Stimulated activated CD8-positive, alpha-beta memory T cell treated with anti-CD3 and anti-CD28 coated beads, Interleukin-7, amount 100 ng/mL, for 4 hours (primary cell): ENCODE results near the gene RAP1GDS1.
"Not testable (repeated sequence)": the region's sequence is repeated elsewhere in the genome, so short reads cannot be mapped to it uniquely, and the experiment has no call there.

Source experiments
- DNase-seq, 2 donors: peaks; one replicate each; pipeline ENCODE4 v3.0.0-alpha.2; 2020; ENCODE audit warnings: low read depth in 2 of 2

Gene RAP1GDS1

DNA sequence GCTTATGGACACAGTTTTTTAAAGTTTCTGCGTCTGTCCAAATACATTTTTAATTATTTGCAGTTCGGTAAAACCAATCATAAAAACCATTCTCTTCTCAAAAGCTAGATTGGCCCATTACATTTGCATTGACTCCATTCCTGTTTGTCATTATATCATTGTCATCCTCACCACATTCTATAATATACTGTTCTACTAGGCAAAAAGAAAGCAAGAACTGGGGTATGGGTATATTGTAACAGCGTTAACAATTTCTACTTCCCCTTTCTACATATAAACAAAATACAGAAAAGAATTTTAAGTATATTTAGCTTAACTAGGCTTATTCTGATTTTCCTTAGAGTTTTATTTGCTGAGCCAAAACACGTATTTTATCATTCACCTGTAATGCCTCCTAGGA lies 91.8 kb downstream of the RAP1GDS1 start:
- no peak for DNase-seq

DNA sequence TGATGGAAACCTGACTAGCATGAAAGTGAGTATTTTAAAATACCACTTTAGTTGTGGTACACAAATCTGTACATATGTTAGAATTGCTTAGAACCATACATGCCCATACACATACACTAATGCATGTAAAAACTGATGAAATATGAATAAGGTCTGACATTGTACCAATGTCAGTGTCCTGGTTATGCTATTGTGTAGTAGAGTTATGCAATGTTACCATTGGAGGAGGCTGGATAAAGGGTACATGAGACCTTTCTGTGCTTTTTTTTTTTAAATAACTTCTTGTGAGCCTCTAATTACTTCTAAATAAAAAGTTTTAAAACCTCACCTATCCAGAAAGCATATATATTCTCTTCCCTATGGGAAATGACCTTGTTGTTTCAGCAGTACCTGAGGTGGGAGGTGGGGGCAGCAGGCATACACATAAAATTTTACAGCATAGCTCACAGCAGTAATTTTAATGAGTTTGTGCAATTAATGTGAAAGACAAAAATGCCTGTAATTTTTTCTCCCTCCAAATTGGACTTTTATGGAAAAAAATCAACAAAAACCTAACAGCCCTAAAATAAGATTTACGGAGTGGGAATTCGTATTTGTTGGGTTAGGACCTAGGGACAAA lies 97.6 kb downstream of the RAP1GDS1 start:
- no peak for DNase-seq

DNA sequence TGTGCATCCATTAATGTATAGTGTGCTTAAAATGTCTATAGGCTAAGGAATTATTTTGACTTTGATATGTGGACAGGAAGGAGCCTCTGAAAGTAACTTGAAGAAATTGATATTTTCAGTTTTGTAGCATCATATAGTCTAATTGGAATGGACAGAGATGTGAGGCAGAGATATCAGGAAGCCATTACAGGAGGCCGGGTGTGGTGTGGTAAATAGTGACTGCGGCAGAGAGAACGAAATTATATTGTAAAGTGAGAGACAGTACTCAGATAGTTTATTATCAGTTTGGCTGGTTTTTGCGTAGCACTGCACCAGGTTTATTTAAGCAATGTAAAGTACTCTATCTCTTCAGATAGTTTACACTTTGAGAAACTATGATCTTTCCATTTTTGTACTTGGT lies 98.5 kb downstream of the RAP1GDS1 start:
- DNase-seq: no peak

DNA sequence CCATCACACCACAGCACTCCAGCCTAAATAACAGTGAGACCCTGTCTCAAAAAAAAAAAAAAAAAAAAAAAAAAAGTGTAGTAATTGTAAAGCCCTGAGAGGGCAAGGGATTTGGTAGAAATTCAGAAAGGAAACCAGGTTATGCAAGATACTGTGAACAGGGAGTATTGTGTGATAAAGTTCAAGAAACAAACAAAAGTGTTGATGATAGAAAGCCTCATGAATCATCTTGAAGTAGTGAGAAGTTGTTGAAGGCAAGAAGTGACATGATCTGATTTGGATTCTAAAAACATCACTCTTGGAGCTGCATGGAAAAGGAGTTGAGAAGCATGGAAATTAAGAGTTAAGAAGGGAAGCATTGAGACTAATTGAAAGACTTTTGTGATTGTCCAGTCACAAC lies 102.2 kb downstream of the RAP1GDS1 start:
- DNase-seq: no peak

DNA sequence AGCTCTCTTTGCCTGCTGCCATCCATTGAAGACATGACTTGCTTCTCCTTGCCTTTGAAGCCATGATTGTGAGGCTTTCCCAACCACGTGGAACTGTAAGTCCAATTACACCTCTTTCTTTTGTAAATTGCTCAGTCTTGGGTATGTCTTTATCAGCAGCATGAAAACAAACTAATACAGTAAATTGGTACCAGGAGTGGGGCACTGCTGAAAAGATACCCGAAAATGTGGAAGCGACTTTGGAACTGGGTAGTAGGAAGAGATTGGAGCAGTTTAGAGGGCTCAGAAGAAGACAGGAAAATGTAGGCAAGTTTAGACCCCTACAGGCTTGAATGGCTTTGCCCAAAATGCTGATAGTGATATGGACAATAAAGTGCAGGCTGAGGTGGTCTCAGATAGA lies 105.1 kb downstream of the RAP1GDS1 start:
- not testable (repeated sequence) for DNase-seq

DNA sequence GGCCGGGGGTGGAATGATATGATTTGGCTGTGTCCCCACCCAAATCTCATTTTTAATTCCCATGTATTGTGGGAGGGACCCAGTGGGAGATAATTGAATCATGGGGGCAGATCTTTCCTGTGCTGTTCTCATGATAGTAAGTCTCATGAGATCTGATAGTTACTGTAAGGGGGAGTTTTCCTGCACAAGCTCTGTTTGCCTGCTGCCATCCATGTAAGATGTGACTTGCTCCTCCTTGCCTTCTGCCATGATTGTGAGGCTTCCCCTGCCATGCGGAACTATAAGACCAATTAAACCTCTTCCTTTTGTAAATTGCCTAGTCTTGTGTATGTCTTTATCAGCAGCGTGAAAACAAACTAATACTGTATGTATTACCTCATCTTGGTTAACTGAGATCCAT lies 106.8 kb downstream of the RAP1GDS1 start:
- DNase-seq: not testable (repeated sequence)

DNA sequence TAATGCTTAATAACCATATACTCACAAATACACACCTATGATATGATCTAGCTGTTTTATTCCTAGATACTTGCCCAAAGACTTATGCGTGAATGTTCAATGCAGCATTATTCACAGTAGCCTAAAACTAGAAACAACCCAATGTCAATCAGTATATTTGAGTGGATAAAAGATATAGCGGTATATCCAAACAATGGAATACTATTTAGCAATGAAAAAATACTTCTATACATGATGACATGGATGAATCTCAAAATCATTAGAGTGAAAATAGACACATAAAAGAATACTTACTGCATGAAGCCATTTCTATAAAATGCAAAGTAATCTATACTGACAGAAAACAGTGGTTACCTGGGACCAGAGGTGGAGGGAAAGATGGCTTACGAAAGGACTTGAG lies 108.1 kb downstream of the RAP1GDS1 start:
- no peak for DNase-seq

DNA sequence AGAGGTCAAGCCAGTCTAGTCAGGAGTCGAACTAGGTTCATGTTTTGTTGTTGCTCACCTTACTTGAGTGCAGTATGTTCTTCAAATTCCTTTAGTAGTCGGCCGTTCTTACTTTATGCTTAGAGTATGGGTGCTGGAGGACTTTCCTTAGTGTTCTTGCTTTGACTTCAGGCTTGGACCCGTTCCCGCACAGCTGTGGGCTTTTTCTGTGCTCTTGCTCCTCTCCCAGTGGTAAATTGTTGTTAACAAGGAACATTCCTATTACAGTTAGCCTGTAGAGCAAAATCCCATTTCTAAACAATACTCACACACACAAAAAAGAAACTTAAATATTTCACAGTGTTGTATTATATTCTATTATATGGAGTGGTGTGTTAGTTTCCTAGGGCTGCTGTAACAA lies 113.5 kb downstream of the RAP1GDS1 start:
- DNase-seq: no peak

DNA sequence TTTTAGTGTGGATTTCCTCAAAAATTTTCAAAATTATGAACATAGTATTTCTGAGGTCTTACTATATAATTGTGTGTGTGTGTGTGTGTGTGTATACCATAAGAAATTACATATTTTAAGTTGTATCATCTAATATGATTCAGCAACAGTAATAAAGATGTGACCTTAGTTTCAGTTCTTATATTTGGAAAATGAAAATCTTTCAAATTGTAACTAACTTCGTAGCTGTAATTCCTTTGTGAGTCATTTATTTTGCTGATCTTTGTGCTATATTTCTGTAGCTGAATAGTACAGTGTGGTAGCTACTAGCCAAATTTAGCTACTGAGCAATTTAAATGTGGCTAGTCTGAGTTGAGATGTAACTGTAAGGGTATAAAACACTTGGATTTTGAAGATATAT lies 116.4 kb downstream of the RAP1GDS1 start:
- DNase-seq: no peak

DNA sequence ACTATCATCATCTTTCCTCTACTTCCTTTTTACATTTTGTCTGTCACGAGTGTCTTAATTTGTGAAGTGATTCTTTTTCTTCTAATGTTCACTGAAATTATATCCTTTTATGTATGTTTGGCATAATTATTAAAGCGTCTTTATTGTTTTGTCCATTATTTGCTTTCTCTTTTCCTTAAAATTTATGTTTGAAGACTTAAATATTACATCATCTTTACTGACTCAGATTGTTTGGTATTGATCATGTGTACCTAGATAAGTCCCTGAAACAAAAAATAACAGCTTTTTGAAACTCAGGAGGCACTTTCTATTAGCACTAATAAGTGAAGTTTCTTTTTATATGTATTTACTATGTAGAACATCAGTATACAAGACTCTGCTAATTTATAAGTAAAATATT lies 120.1 kb downstream of the RAP1GDS1 start:
- no peak for DNase-seq

DNA sequence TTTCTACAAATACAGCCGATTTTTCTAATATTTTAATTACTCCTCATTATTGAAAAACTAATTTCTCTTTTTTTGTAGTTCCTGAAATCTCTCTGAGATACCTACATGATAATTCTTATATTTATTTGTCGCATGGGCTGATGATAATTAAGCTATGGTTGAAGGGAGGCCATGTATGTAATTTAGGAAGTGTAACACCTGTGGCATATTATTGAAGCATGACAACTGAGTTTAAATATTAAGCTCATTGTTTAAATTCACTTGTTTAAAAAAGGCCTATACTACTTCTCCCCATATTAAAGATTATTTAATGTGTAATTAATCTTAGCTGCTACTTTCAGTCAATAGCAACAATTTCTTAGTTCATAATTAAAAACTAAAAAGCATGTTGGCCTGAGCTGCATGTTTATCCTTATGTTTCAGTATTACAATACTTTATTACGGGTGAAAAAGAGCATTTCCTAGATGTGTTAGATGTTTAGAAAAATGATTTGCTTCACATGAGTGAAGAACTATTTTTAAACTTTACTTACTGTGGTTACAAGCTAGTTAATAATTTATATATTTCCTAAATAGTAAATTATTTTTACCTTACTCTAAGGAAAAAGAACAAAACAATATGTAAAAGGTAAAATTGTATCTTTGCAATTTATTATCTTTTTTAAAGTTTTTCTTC lies 122.4 kb downstream of the RAP1GDS1 start:
- DNase-seq: no peak

DNA sequence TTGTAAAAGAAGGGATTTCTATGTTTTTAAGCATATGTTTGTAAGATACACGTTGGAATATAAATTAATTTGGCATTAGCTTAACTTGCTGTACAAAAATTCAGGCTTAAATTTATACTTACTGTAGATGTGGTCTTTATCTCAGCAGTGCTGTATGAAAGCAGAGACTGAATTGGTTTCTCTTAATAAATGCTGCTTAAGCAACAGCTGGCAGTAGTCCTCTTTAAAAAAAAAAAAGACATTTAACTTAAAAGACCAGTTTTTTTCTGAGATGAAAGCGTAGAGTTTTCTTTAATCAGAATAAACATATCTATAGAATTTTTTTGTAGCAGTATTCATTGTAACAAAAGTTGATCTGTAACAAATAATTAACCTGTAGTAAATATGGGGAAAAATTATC lies 124.6 kb downstream of the RAP1GDS1 start:
- DNase-seq: no peak

DNA sequence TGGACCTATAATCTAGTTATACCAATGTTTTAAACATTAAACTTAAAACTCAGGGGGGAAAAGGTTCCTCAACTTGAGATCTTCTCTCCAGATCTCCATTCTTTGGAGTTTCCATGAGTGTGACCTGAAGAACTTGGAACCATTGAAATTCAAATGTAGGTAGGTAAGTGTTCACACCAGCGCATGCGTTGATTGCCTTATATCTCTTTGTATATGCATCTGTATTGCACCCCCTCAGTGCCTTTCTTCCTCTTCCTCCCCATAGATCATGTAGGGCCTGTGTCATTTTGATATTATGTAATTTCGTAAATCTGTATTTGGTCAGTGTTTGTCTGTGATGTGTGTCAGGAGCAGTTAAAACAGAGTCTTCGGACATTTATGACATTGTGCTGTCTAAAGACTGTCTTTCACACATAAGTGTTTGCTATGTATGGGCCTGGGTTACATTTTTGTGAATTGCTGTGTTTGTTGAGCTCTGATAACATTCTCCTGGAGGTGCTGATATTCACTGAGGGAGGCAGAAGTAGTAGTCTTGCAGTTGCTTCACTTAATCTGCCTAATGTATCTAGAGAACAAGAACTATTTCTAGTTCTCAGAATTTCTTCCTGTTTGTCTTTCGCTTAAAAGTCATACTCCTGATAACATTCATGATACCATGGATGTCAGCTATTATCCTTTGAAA lies 126.3 kb downstream of the RAP1GDS1 start:
- no peak for DNase-seq

DNA sequence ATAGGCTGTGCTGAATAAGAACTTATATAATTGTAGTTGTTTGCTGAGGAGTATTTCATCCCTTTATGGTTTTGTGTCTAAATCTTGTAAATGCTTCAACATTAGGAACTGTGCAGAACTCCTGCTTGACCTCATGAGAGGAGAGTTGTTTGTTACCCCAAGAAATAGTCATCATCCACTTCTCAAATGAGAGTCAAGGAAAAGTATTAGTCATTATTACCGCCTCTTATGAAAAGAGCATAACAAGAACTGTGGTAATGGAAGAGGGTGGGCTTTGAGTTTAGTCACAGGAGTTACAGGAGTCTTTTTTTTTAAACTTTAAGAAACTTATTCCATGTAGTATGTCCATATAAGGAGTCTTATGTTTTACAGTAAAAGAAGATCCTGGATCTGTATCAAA lies 132.9 kb downstream of the RAP1GDS1 start:
- DNase-seq: no peak

DNA sequence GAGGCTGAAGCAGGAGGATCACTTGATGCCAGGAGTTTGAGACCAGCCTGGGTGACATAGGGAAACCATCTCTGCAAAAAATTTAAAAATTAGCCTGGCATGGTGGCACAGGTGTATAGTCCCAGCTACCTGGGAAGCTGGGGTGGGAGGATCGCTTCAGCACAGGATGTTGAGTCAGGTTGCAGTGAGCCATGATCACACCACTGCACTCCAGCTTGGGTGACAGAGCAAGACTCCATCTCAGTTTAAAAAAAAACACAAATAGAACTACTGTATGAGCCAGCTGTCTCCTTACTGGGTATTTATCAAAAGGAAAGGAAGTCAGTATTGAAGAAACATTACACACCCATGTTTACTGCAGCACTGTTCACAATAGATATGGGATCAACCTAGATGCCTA lies 138.7 kb downstream of the RAP1GDS1 start:
- DNase-seq: no peak

DNA sequence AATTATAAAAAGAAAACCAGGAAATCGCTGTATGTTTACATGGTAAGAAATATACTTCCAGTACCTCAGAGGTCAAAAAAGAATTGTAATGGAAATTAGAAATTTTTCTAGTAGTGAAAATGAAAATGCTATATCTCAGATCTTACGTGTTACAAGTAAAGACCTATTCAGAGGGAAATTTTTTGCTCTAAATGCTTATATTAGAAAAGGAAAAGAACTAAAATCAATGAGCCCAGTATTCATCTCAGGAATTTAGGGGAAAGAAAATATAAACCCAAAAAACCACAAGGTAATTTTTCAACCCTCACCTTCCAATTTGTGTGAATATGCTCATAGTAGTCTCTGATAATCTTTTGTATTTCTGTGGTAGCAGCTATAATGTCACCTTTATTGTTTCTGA lies 145.6 kb downstream of the RAP1GDS1 start:
- no peak for DNase-seq

DNA sequence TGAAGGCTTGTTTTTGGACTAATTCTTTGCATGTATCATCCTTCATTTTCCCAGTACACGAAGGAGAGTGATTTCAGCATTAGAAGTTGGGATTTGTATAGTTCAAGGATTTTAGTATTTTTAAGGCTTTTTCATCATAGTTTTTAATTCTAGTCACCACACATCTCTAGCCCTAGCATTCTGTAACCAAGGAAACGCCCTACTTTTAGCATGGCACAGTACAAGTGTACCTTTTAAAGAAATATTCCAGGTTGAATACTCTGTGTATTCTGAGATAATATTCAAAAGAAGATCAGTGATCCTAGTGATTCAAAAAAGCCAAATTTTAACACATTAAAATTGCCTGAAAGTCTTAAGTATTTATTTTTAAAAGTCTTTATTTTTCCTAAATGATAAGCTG lies 150.5 kb downstream of the RAP1GDS1 start:
- no peak for DNase-seq

DNA sequence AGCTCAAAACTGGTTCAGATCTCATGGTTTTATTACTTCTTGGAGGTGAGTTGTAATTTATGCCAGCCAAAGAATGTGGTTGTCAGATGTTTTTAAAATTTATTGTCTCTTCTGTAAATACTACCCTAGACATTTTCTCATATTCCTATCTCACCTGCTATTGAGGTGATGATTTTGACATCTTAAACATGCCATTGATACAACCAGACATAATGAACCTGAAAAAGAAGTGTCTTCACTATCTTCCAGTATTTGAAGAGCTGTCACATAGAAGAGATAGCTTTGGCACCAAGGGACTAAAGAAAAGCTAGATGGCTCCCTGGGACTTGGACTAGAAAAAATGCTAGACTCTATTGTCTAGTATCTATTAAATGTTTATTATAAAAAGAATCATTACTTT lies 155.7 kb downstream of the RAP1GDS1 start:
- no peak for DNase-seq

DNA sequence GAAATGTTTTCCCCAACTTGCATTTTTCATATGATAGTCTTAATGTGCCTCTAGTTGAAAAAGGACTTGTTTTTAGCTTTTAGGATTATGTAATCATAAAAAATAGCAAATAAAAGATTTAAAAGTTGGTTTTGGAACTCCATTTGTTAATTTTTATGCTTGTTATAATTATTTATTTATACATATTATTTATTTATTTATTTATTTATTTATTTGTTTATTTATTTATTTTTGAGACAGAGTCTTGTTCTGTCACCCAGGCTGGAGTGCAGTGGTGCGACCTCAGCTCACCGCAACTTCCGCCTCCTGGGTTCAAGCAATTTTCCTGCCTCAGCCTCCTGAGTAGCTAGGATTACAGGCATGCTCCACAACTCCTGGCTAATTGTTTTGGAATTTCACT lies 159.0 kb downstream of the RAP1GDS1 start:
- DNase-seq: not testable (repeated sequence)

DNA sequence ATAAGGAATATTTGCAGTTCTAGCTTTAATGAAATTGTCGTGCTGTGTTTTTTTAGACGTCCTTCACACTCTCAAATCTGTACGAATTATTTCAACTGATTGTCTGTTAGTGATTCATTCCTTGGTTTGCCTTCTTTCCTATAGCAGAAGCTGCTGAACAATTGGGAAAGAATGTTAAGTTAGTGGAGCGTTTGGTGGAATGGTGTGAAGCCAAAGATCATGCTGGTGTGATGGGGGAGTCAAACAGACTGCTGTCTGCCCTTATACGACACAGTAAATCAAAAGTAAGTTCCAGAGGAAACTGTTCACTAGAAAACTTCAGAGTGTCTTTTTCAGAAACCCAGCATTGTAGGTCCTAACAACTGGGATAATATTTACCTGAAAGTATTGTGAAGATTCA lies 159.9 kb downstream of the RAP1GDS1 start:
- DNase-seq: no peak

DNA sequence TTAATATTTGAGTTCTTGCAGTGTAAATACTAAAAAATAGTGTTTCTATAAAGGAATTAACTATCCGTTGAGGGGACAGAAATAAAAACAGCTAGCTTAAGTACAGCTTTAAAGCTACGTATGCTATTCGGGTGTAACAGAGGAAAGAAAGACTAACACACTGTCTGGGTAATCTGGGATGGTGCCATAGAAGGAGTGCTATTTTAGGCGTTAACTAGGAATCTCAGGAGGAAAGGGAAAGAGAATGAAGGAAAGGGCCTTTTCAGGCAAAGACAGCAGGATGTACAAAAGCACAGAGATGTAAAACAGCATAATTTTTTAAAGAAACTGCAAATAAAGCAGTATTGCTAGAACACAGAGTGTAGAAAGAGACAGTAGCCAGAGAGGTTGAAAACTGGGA lies 161.8 kb downstream of the RAP1GDS1 start:
- DNase-seq: no peak

DNA sequence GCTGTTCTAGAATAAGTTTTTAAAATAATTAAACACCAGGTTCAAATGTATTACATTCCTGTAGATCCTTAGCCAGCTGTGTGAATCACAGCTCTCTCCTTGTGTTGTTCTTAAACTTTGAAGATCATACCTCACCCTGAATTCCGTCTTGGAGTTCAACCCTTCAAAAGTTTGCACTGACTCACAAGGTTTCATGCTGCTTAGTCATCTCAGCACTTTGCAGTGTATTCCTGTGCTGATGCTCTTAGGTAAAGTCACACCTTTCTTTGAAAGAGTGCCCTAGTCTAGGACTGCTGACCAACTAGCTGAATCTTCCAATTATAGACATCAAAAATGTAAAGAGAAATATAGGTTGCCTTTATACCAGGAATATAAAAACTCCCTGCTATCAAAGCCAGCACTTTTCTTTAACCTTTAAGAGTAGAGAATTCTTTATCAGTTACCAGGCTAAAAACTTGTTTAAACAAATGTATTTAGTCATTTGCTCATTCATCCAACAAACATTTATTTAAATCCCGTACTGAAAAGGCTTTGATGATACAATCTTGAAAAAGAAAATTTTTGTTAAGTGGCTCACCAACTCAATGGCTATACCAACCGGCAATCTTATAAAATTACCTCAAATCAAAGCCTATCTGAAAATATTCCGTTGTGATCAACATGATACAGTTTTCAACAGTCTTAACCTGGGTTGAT lies 169.7 kb downstream of the RAP1GDS1 start:
- no peak for DNase-seq

DNA sequence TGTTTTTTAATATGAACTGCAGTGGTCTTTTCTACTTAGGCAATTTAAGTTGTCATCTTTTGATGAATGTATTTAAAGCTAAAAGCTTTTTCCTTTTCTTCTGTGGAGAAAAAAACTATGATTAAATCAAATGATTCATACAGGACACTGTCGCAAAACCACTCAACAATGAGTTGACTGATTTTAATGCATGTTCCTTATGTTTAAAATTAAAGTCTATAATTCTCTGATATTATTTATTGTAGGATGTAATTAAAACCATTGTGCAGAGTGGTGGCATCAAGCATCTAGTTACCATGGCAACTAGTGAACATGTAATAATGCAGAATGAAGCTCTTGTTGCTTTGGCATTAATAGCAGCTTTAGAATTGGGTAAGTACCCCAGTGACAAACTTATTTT lies 172.5 kb downstream of the RAP1GDS1 start:
- no peak for DNase-seq
